HCEC 1CT (cell line): ENCODE measurements around the gene ARL8B.

ENCODE experiments used
- DNase-seq: peaks from one replicate; pipeline ENCODE4 v3.0.0-alpha.2; 2017

ARL8B gene

GRCh38 chr3:5214352-5214751, 92.3 kb downstream of the ARL8B start:
- DNase-seq, result no peak

GRCh38 chr3:5217824-5218595, 95.9 kb downstream of the ARL8B start:
- DNase-seq, result no peak

- DNase-seq, result no peak
Observed at GRCh38 chr3:5218815-5219214, 96.7 kb downstream of the ARL8B start.

GRCh38 chr3:5219216-5219615, 97.1 kb downstream of the ARL8B start:
- no peak for DNase-seq

GRCh38 chr3:5220193-5220592, 98.1 kb downstream of the ARL8B start:
- DNase-seq, result no peak

GRCh38 chr3:5220667-5221431, 98.8 kb downstream of the ARL8B start:
- no peak for DNase-seq

GRCh38 chr3:5221701-5222100, 99.6 kb downstream of the ARL8B start:
- no peak for DNase-seq

- DNase-seq, result no peak
Observed at GRCh38 chr3:5222283-5223005, 100.4 kb downstream of the ARL8B start.

- peak; percentile 26 for DNase-seq
Observed at GRCh38 chr3:5226783-5227182, 104.7 kb downstream of the ARL8B start.

- DNase-seq, result no peak
Observed at GRCh38 chr3:5227812-5228211, 105.7 kb downstream of the ARL8B start.

GRCh38 chr3:5229414-5229813, 107.3 kb downstream of the ARL8B start:
- no peak for DNase-seq
